Measurements from ENCODE around the gene PAQR5. TPM values are rescaled to one million over a fixed set of nuclear protein-coding genes. Genes with fewer than 3 reads are reported as not detected.
"Not testable (repeated sequence)": the region's sequence is repeated elsewhere in the genome, so short reads cannot be mapped to it uniquely, and the experiment has no call there.

Gene PAQR5
- total RNA-seq, 1 experiment from 2014 or later: 20.3 TPM

DNA sequence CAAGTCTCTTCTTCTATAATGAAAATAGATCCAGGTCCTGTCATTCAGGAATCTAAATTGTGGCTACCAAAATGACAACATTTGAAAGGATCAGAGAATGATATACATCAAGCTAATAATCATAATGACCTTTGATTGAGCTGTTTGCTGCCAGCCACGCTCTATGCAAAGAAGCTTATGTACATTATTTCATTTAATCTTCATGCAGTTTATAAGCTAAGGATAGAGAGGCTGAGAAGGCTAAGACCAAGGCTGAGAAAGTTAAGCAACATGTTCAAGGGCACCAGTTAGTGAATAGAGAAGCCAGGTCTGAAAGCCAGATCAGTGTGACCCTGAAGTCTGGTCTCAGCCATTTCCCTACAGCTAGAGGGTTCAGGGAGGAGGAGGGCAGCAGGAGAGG is 29.4 kb downstream of the PAQR5 start:
- no peak for DNase-seq (ENCODE audit: unreplicated experiment)
- Mint-ChIP-seq H3K4me3 (ENCODE audit: unreplicated experiment) (no peak overlapping the region), H3K9me3 (ENCODE audit: unreplicated experiment) (no peaks in the 10 kb centered on the region), H3K27ac (ENCODE audit: low read depth, unreplicated experiment) (no peak overlapping the region), H3K36me3 (ENCODE audit: insufficient read depth, unreplicated experiment) (no peaks in the 10 kb centered on the region), H3K4me1 (ENCODE audit: insufficient read depth, unreplicated experiment) (no peaks in the 10 kb centered on the region), H3K27me3 (ENCODE audit: insufficient read depth, unreplicated experiment) (no peaks in the 10 kb centered on the region)
- no TSS peak for BruUV-seq (replicated peaks)
- intact Hi-C loops (cut with micrococcal nuclease): no loop called here
- CTCF ChIA-PET: interaction anchor here (0.5 kb wide), 1 partner anchor 27 kb away, joined by 3 read pairs; no protein-coding TSS in a partner anchor
- TF ChIP-seq, protein P1, sequence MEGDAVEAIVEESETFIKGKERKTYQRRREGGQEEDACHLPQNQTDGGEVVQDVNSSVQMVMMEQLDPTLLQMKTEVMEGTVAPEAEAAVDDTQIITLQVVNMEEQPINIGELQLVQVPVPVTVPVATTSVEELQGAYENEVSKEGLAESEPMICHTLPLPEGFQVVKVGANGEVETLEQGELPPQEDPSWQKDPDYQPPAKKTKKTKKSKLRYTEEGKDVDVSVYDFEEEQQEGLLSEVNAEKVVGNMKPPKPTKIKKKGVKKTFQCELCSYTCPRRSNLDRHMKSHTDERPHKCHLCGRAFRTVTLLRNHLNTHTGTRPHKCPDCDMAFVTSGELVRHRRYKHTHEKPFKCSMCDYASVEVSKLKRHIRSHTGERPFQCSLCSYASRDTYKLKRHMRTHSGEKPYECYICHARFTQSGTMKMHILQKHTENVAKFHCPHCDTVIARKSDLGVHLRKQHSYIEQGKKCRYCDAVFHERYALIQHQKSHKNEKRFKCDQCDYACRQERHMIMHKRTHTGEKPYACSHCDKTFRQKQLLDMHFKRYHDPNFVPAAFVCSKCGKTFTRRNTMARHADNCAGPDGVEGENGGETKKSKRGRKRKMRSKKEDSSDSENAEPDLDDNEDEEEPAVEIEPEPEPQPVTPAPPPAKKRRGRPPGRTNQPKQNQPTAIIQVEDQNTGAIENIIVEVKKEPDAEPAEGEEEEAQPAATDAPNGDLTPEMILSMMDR (IDR thresholded peaks at IDR 0.05; ENCODE audit: unreplicated experiment): no peak
- POLR2A ChIA-PET: interaction anchor here (1.0 kb wide), 1 partner anchor 17 kb away, joined by 6 read pairs; no protein-coding TSS in a partner anchor

DNA sequence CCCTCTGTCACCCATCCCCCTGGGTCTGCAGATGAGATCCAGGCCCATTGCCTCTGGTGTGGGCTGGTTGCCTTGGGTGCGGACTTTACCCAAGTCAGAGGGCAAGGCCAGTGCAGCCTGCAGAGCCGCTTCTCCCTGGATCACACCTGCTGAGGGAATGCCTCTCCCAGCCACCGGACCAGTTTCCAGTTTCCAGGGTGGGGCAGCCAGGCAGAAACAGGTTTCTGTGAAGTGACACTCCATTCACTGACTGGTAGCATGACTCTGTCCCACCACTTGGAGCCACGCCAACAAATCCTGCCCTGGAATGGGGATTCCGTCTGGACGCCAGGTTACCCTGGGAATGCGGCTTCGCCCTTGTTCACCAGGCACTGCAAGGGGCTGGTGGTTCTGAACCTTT is 30.0 kb downstream of the PAQR5 start:
- Mint-ChIP-seq H3K27me3 (ENCODE audit: insufficient read depth, unreplicated experiment) (no peaks in the 10 kb centered on the region), H3K9me3 (ENCODE audit: unreplicated experiment) (no peaks in the 10 kb centered on the region), H3K36me3 (ENCODE audit: insufficient read depth, unreplicated experiment) (no peaks in the 10 kb centered on the region), H3K4me1 (ENCODE audit: insufficient read depth, unreplicated experiment) (no peaks in the 10 kb centered on the region), H3K4me3 (ENCODE audit: unreplicated experiment) (no peak overlapping the region), H3K27ac (ENCODE audit: low read depth, unreplicated experiment) (no peak overlapping the region)
- intact Hi-C loops (cut with micrococcal nuclease): no loop called here
- TF ChIP-seq, protein P1 (IDR thresholded peaks at IDR 0.05; ENCODE audit: unreplicated experiment): no peak
- CTCF ChIA-PET: no interaction called here
- no TSS peak for BruUV-seq (replicated peaks)
- POLR2A ChIA-PET: no interaction called here
- no peak for DNase-seq (ENCODE audit: unreplicated experiment)

DNA sequence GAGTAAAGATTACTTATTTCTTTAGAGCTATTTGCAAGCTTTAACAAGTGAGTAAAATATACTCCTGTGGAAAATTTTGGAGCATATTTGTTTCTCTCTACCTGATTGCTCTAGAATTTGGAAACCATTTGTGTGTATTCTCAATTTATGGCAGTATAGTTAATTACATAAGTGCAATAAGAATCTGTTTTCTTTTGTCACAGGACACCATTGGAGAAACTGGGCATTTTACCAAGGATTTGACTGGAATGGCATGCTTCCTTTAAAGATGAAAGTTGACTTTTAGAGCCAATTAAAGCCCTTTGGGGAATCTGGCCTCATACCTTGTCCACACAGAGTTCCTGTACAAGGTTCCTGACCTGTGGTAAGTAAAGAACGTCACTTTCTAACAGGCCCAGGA is 38.4 kb downstream of the PAQR5 start:
- TF ChIP-seq, protein P1 (IDR thresholded peaks at IDR 0.05; ENCODE audit: unreplicated experiment): no peak
- CTCF ChIA-PET: no interaction called here
- peak overlapping the region; percentile 46 for H3K27ac Mint-ChIP-seq (ENCODE audit: low read depth, unreplicated experiment)
- no peaks in the 10 kb centered on the region for H3K9me3 Mint-ChIP-seq (ENCODE audit: unreplicated experiment)
- H3K4me3 Mint-ChIP-seq (ENCODE audit: unreplicated experiment): no peak overlapping the region
- H3K36me3 Mint-ChIP-seq (ENCODE audit: insufficient read depth, unreplicated experiment): no peaks in the 10 kb centered on the region
- intact Hi-C loops (cut with micrococcal nuclease): no loop called here
- H3K27me3 Mint-ChIP-seq (ENCODE audit: insufficient read depth, unreplicated experiment): no peaks in the 10 kb centered on the region
- POLR2A ChIA-PET: interaction anchor here (1.1 kb wide), 1 partner anchor 74 kb away, joined by 3 read pairs; no protein-coding TSS in a partner anchor
- BruUV-seq (replicated peaks): no TSS peak
- peak; percentile 79 for DNase-seq (ENCODE audit: unreplicated experiment)
- peaks cover 6% of the 10 kb centered on the region for H3K4me1 Mint-ChIP-seq (ENCODE audit: insufficient read depth, unreplicated experiment)

DNA sequence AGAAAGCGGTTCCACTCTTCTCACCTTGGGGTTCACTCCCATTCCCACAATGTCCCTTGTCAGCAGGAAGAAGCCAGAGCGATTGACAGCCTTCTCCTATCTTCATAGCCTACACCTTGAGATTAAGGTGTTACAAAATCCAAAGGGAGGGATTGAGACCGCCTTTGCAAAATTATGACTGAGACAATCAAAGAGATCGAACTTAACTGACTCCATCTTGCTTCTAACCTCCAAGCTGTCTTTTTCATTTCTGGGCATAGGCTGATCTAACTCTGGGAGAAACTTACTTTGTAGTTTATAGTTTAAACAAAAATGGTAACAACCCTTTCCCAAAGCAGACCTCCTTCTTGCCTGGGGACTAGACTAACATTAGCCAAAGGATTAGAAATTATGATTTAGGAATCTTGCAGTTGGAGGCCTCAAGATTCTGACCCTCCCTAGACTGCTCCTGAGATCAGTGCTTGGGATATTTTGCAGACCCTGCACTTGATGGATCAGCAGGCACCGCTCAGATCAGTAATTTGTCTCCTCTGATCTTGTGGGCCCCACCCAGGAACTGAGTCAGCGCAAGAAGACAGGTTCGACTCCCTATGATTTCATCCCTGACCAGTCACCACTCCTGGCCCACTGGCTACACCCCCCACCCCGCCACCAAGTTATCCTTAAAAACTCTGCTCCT is 40.0 kb downstream of the PAQR5 start:
- no peaks in the 10 kb centered on the region for H3K36me3 Mint-ChIP-seq (ENCODE audit: insufficient read depth, unreplicated experiment)
- TF ChIP-seq, protein P1 (IDR thresholded peaks at IDR 0.05; ENCODE audit: unreplicated experiment): no peak
- CTCF ChIA-PET: interaction anchor here (0.8 to 1.0 kb wide), 2 partner anchors 55 to 125 kb away, joined by 3 to 4 read pairs; no protein-coding TSS in a partner anchor
- peak; percentile 63 for DNase-seq (ENCODE audit: unreplicated experiment)
- BruUV-seq (replicated peaks): no TSS peak
- peak overlapping the region; percentile 39 for H3K4me3 Mint-ChIP-seq (ENCODE audit: unreplicated experiment)
- POLR2A ChIA-PET: no interaction called here
- intact Hi-C loops (cut with micrococcal nuclease): no loop called here
- H3K4me1 Mint-ChIP-seq (ENCODE audit: insufficient read depth, unreplicated experiment): peaks cover 6% of the 10 kb centered on the region
- H3K27me3 Mint-ChIP-seq (ENCODE audit: insufficient read depth, unreplicated experiment): no peaks in the 10 kb centered on the region
- H3K27ac Mint-ChIP-seq (ENCODE audit: low read depth, unreplicated experiment): peak overlapping the region; percentile 81
- H3K9me3 Mint-ChIP-seq (ENCODE audit: unreplicated experiment): no peaks in the 10 kb centered on the region

DNA sequence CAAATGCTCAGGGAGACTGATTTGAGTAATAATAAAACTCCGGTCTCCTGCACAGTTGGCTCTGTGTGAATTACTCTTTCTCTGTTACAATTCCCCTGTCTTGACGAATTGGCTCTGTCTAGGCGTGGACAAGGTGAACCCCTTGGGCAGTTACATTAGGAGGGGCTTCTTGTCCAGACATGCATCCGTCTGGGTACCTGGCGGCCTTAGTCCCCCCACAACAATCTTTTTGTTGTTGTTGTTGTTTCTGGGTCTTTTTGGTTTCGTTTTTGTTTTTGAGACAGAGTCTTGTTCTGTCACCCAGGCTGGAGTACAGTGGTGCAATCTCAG is 40.5 kb downstream of the PAQR5 start:
- DNase-seq (ENCODE audit: unreplicated experiment); CTCF ChIA-PET; POLR2A ChIA-PET; BruUV-seq (replicated peaks); H3K36me3 Mint-ChIP-seq (ENCODE audit: insufficient read depth, unreplicated experiment); intact Hi-C loops (cut with micrococcal nuclease); H3K4me1 Mint-ChIP-seq (ENCODE audit: insufficient read depth, unreplicated experiment); H3K27me3 Mint-ChIP-seq (ENCODE audit: insufficient read depth, unreplicated experiment); H3K9me3 Mint-ChIP-seq (ENCODE audit: unreplicated experiment): not testable (repeated sequence)
- peak overlapping the region; percentile 81 for H3K27ac Mint-ChIP-seq (ENCODE audit: low read depth, unreplicated experiment)
- peak overlapping the region; percentile 39 for H3K4me3 Mint-ChIP-seq (ENCODE audit: unreplicated experiment)
